ENCODE results near the gene TNIP2.

DNA sequence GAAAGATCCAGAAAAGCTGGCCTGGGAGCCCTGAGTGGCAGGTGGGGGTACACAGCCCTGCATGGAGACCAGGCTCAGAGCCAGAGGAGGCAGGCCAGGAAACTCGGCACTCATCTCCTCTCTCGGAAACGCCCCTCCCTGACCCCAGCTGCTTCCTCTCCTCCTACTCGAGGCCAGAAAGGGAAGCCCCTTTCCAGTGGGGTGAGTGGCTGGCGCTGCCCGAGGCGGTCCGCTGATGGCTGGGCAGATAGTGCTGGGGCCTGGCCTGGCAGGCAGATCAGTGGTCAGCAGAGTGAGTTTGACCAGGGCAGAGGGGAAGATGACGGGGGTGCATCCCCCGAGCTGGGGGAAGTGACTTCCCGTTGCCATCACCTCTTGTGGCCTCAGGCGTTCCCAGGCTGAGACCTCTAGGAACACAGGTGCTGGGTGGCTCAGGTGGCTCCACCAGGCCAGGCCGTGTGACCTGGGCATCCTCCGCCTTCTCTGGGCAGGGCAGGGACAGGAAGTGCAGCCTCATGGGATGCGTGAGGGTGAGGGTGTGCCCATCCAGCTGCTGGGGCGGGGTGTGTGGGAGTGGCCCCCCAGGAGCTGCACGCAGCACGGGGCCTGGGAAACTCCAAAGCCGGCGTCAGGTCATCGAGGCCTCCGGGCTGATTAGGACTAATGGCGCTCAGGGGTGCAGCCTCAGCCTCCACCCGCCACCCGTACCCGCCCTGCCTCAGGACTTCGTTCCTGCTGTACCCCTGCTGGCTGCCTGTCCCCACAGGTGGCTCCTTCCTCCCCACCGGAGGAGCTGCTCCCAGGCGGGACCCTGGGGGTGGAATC lies 42.5 kb upstream of the TNIP2 start:
- no peak for TF ChIP-seq CTCF (IDR thresholded peaks at IDR 0.05; ENCODE audit: poor library complexity)
- no peak for TF ChIP-seq EZH2 (IDR thresholded peaks at IDR 0.05; ENCODE audit: borderline replicate concordance)
- no peak for TF ChIP-seq EZH2phosphoT487 (IDR thresholded peaks at IDR 0.05; ENCODE audit: low read depth, severe bottlenecking, unreplicated experiment)

All from hepatocyte (in vitro differentiated cells).